ENCODE measurements around the gene STOM. TPM values are rescaled to one million over a fixed set of nuclear protein-coding genes. Genes with fewer than 3 reads are reported as not detected.

The STOM gene
- total and polyA plus RNA-seq, 2 donors from 2014 or later: 165 to 229 TPM

DNA sequence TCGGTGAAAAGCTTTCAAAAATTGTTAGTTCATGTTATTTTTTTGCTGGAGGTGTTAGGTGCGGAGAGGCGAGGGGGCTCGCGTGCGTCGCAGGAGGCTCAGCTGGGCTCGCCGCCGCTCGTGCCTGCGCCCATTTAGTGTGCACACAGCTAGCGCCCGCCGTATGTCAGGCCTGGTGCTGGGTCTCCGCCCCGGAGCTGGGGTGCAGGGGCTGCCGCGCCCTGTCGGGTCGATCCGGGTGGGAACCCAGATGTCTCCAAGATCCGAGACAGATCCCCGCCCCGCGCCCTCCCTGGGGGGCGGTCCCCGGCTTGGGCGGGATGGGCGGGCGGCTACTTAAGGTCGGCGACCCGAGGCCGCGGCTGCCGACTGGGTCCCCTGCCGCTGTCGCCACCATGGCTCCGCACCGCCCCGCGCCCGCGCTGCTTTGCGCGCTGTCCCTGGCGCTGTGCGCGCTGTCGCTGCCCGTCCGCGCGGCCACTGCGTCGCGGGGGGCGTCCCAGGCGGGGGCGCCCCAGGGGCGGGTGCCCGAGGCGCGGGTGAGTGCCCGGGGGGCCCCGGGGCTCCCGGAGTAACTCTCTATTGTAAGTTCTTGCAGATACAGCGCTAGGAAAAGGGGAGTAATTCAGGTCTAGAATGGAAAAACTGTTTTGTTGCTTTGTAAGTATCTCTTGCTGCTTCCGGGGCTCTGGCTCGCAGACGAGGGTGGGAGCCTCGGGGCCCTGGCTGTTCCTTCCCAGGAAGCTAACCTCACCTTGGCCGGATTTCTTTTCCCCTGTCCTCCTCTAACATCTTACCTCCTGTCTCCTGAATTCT, 70.4 kb downstream of the STOM start:
- intact Hi-C loops (cut with DNase I): no loop called here
- Histone ChIP-seq H3K9me3 (ENCODE audit: control insufficient read depth in 2 of 3, insufficient read depth in 1 of 3, low read length in 3 of 3) (no peaks in the 10 kb centered on the region), H3K4me3 (ENCODE audit: low read length in 3 of 3) (peak overlapping the region; percentile 36 to 65 (median 64)), H3K4me1 (ENCODE audit: control insufficient read depth in 2 of 3, insufficient read depth in 2 of 3, low read depth in 1 of 3, low read length in 3 of 3) (peaks cover 3 to 36% (median 31%) of the 10 kb centered on the region in 3 donors), H3K36me3 (ENCODE audit: control insufficient read depth in 2 of 3, insufficient read depth in 3 of 3, low read length in 3 of 3) (peaks cover 0 to 28% (median 20%) of the 10 kb centered on the region in 3 donors), H3K27ac (ENCODE audit: low read depth in 2 of 2, low read length in 2 of 2) (peak overlapping the region; percentile 81 to 87), H3K27me3 (ENCODE audit: control insufficient read depth, insufficient read depth, low read length) (no peaks in the 10 kb centered on the region), H3K9ac (ENCODE audit: low read length in 3 of 3) (peak overlapping the region; percentile 2 to 85 (median 76))
- TF ChIP-seq, protein P1, sequence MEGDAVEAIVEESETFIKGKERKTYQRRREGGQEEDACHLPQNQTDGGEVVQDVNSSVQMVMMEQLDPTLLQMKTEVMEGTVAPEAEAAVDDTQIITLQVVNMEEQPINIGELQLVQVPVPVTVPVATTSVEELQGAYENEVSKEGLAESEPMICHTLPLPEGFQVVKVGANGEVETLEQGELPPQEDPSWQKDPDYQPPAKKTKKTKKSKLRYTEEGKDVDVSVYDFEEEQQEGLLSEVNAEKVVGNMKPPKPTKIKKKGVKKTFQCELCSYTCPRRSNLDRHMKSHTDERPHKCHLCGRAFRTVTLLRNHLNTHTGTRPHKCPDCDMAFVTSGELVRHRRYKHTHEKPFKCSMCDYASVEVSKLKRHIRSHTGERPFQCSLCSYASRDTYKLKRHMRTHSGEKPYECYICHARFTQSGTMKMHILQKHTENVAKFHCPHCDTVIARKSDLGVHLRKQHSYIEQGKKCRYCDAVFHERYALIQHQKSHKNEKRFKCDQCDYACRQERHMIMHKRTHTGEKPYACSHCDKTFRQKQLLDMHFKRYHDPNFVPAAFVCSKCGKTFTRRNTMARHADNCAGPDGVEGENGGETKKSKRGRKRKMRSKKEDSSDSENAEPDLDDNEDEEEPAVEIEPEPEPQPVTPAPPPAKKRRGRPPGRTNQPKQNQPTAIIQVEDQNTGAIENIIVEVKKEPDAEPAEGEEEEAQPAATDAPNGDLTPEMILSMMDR (IDR thresholded peaks at IDR 0.05; ENCODE audit: borderline replicate concordance, extremely low read depth, insufficient read depth): no peak
- FAIRE-seq (no peak), DNase-seq (peak; percentile 33 to 90 (median 66))

DNA sequence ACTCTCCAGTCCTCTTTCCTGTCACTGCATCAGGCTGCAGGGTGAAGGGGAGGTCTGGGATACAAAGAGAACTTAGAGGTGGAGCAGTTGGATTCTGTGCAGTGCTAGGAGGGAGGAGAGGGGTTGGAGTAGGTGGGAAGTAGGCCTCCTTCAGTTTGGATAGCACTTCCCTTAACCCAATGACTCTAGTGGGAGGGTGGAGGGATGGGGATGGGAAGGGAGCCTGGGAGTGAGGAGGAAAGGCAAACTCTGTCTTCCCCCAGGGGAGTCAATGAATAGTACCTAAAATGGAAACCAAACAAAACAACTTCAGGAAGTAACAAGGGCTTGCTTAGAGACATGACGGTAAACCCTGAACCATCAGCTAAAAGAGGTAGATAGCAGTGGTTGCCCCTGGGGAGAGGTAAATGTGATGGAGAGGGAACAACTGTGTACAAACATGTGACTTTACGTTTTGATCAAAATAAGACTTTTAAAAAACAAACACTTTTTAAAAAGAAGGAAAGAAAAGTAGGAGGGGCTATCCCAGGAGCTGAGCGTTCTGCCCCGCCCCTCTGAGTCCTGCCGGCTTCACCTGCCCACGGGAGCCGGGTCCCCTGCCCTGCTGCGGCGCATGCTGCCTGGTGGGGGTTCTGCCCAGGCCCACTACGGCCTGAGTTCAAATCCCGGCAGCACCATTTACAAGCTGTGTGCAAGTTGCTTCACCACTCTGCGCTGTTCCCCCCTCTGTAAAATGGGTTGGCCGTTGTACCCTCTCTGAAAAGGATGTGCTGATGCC, 71.2 kb downstream of the STOM start:
- intact Hi-C loops (cut with DNase I): no loop called here
- peak overlapping the region in 1 of 3 donors; percentile 12 for H3K9ac ChIP-seq (ENCODE audit: low read length in 3 of 3)

DNA sequence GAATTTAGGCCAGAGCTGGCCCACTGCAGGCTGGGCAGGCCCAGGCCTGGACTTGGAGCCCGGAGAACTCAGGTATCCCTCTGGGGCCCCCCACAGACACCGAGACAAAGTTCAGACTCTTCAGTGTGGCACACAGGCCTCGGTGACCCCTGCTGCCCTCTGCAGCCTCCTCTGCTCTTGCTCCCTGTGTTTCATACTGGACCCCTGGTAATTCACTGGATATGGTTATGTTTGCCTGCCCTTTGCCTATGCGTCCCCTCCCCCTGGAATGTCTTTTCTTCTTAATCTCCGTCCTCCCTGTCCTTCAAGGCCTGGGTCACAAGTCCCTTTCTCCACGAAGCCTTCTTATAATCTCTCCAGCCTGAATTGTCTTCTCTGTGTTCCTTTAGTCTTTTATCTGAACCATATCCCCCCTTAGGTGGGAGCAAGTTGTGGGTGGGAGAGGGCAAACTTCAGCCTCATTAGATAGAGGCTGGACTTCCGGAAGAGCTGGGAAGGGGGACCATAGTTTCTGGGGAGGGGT, 72.0 kb downstream of the STOM start:
- H3K4me3 ChIP-seq (ENCODE audit: low read length in 3 of 3): no peak overlapping the region
- H3K27ac ChIP-seq (ENCODE audit: low read depth in 2 of 2, low read length in 2 of 2): peak overlapping the region; percentile 81 to 87
- TF ChIP-seq, protein P1 (IDR thresholded peaks at IDR 0.05; ENCODE audit: borderline replicate concordance, extremely low read depth, insufficient read depth): no peak
- no peaks in the 10 kb centered on the region for H3K9me3 ChIP-seq (ENCODE audit: control insufficient read depth in 2 of 3, insufficient read depth in 1 of 3, low read length in 3 of 3)
- H3K4me1 ChIP-seq (ENCODE audit: control insufficient read depth in 2 of 3, insufficient read depth in 2 of 3, low read depth in 1 of 3, low read length in 3 of 3): peaks cover 3 to 37% (median 31%) of the 10 kb centered on the region in 3 donors
- peaks cover 0 to 12% (median 9%) of the 10 kb centered on the region in 3 donors for H3K36me3 ChIP-seq (ENCODE audit: control insufficient read depth in 2 of 3, insufficient read depth in 3 of 3, low read length in 3 of 3)
- intact Hi-C loops (cut with DNase I): no loop called here
- FAIRE-seq: no peak
- H3K27me3 ChIP-seq (ENCODE audit: control insufficient read depth, insufficient read depth, low read length): no peaks in the 10 kb centered on the region
- peak in 1 of 5 donors; percentile 21 for DNase-seq
- H3K9ac ChIP-seq (ENCODE audit: low read length in 3 of 3): no peak overlapping the region

More for the DNA sequence above, 71.2 kb downstream of the STOM start:
- peaks cover 3 to 40% (median 31%) of the 10 kb centered on the region in 3 donors for H3K4me1 ChIP-seq (ENCODE audit: control insufficient read depth in 2 of 3, insufficient read depth in 2 of 3, low read depth in 1 of 3, low read length in 3 of 3)
- peak; percentile 19 to 79 (median 66) for DNase-seq
- peak overlapping the region; percentile 81 to 87 for H3K27ac ChIP-seq (ENCODE audit: low read depth in 2 of 2, low read length in 2 of 2)
- H3K4me3 ChIP-seq (ENCODE audit: low read length in 3 of 3): peak overlapping the region in 1 of 3 donors; percentile 51
- TF ChIP-seq, protein P1 (IDR thresholded peaks at IDR 0.05; ENCODE audit: borderline replicate concordance, extremely low read depth, insufficient read depth): no peak
- no peak for FAIRE-seq
- H3K36me3 ChIP-seq (ENCODE audit: control insufficient read depth in 2 of 3, insufficient read depth in 3 of 3, low read length in 3 of 3): peaks cover 0 to 20% (median 13%) of the 10 kb centered on the region in 3 donors
- no peaks in the 10 kb centered on the region for H3K9me3 ChIP-seq (ENCODE audit: control insufficient read depth in 2 of 3, insufficient read depth in 1 of 3, low read length in 3 of 3)
- H3K27me3 ChIP-seq (ENCODE audit: control insufficient read depth, insufficient read depth, low read length): no peaks in the 10 kb centered on the region
